Tibial nerve (tissue), 4 donors: ENCODE measurements around the gene DHRS13.

ENCODE experiments used
- EP300 ChIP-seq, 2 donors: sonication (generic); formaldehyde crosslinking; IDR thresholded peaks; one replicate each; pipeline ENCODE4 v1.6.1; 2017; ENCODE audit warnings: antibody characterized with exemption in 2 of 2, mild to moderate bottlenecking in 1 of 2
- POLR2A ChIP-seq, 2 donors: fragments of 450-650 bp; IDR thresholded peaks; one replicate each; pipeline ENCODE4 v1.6.1; 2017; ENCODE audit warnings: antibody characterized with exemption in 2 of 2, mild to moderate bottlenecking in 2 of 2, moderate library complexity in 2 of 2
- TF ChIP-seq, protein P1 (sequence below), 5 experiments: fragments of 200-600 bp in 3 of 5; fragments of 450-650 bp in 2 of 5; sonication (generic) in 3 of 5; IDR thresholded peaks; one replicate each; pipeline ENCODE4 v1.5.1; 2016 to 2019; ENCODE audit warnings: antibody characterized with exemption in 5 of 5, mild to moderate bottlenecking in 3 of 5, moderate library complexity in 2 of 5

DNA sequence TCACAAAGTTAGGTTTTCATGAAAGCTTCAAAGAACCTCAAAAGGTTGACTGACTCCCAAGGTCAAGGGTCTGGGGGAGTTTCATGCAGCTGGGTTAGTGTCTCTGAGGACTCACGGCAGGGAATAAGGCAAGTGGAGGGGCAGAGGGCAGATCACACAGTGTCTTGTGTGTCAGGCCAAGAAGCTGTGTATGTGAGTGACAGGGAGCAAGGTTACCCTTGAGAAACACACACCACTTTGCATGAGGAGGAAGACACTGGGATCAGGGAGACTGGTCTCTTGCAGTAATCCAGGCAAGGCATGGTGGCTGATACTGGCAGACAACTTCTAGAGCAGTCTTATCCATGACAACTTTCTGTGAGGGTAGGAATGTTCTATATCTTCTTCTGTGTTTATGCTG lies 11.7 kb downstream of the DHRS13 start:
- TF ChIP-seq, protein P1, sequence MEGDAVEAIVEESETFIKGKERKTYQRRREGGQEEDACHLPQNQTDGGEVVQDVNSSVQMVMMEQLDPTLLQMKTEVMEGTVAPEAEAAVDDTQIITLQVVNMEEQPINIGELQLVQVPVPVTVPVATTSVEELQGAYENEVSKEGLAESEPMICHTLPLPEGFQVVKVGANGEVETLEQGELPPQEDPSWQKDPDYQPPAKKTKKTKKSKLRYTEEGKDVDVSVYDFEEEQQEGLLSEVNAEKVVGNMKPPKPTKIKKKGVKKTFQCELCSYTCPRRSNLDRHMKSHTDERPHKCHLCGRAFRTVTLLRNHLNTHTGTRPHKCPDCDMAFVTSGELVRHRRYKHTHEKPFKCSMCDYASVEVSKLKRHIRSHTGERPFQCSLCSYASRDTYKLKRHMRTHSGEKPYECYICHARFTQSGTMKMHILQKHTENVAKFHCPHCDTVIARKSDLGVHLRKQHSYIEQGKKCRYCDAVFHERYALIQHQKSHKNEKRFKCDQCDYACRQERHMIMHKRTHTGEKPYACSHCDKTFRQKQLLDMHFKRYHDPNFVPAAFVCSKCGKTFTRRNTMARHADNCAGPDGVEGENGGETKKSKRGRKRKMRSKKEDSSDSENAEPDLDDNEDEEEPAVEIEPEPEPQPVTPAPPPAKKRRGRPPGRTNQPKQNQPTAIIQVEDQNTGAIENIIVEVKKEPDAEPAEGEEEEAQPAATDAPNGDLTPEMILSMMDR (IDR thresholded peaks at IDR 0.05) = no peak
- TF ChIP-seq EP300 (IDR thresholded peaks at IDR 0.05) (no peak), POLR2A (IDR thresholded peaks at IDR 0.05) (no peak)
